ENCODE data around the gene PAOX.
A peak's percentile ranks its signal among the peaks of the same experiment; 100 is the strongest.

The PAOX gene

DNA sequence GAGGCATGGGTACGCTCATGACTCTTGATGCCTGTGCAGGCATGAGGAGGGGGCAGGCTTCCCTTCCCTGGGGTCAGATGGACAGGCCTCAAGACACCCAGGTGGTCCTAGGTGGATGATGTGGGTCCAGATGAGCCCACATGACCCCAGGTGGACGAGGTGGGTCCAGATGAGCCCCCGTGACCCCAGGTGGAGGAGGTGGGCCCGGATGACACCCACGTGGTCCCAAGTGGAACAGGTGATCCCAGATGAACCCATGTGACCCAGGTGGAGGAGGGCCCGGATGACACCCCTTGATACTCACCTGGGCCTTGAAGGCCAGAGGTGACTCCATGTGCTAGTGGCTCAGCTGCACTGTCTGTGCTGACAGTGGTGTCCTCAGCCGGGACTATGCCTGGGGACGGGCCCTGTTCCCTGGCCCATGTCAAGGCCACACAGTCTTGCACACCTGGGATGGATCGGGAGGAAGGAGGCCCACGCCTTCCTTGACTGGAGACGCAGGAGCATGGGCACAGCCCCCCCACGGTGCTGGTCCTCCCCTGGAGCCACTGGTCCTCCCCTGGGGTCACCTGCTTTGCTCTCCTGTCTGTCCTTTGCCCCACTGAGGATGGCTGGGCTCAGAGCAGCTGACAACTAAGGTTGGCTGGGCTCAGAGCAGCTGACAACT, 28.6 kb upstream of the PAOX start:
- no peak for DNase-seq (ENCODE audit: low spot score)

GRCh38 chr10:133350950-133351329, 28.1 kb upstream of the PAOX start:
- no peak for DNase-seq (ENCODE audit: low spot score)

- no peak for DNase-seq (ENCODE audit: low spot score)
Observed at GRCh38 chr10:133351408-133352318, 27.4 kb upstream of the PAOX start.

- DNase-seq (ENCODE audit: low spot score), result no peak
Observed at GRCh38 chr10:133353202-133353959, 25.7 kb upstream of the PAOX start.

- DNase-seq (ENCODE audit: low spot score), result no peak
Observed at GRCh38 chr10:133353988-133354605, 25.0 kb upstream of the PAOX start.

DNA sequence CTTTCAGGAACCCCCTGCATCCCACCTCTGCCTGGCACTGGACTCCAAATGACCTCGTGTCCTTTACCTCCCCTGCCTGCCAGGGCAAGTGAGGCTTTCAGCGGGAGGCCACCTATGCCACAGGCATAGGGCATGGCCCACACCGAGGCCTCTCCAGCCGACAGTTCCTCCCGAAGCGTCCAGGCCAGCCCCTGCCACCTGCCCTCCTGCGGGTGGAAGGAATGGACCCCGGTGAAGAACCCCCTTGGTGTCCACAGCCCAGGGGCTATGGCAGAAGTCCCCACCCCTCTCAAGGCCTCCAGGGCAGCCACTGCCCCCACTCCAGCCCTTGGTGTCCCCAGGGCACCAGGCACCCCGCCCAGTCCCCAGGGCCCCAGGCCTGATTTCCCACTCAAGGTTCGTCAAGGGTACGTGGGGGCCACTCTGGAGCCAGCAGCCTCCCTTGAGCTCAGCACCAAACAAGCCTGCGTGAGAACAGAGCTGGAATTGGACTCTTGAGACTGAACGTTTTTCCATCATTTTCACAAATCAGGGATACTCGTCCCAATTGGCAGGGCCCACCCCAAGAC, 24.3 kb upstream of the PAOX start:
- DNase-seq (ENCODE audit: low spot score), result no peak

DNA sequence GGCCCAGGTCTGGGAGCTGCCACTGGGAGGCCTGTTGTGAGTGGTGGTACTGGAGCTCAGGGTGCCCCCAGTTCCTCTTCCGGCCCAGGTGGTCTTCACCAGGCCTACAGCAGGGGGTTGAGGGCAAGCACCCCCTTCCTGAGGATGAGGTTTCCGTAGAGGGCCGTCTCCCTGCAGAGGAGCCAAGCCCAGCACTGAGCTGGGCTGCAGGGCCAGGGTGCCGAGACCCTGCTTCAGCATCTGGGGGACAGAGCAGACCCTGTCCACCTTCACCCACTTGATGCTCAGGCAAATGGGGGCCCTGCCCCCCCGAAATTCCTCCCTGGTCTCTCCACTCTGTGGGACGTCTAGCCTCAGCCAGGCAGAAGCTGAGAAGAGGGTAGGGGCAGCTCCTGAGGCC, 23.8 kb upstream of the PAOX start:
- no peak for DNase-seq (ENCODE audit: low spot score)

DNA sequence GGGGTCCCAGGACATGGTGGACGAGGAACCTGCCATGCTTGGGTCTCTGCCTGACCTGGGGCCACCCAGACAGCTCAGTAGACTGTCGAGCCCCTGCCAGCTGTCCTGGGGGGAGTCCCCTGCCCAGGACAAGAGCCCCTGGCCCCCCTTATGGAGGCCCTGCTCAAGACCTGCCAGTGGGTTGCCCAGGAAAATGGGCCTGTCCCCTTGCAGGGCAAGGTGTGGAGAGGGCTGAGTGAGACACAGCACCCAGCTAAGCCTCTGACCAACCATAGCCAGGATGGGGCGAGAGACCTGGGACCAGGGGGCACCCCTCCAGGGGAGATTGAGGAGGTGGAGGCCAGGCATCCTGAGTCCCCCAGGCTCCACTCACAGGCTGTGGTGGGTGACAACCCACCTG, 23.1 kb upstream of the PAOX start:
- no peak for DNase-seq (ENCODE audit: low spot score)

DNA sequence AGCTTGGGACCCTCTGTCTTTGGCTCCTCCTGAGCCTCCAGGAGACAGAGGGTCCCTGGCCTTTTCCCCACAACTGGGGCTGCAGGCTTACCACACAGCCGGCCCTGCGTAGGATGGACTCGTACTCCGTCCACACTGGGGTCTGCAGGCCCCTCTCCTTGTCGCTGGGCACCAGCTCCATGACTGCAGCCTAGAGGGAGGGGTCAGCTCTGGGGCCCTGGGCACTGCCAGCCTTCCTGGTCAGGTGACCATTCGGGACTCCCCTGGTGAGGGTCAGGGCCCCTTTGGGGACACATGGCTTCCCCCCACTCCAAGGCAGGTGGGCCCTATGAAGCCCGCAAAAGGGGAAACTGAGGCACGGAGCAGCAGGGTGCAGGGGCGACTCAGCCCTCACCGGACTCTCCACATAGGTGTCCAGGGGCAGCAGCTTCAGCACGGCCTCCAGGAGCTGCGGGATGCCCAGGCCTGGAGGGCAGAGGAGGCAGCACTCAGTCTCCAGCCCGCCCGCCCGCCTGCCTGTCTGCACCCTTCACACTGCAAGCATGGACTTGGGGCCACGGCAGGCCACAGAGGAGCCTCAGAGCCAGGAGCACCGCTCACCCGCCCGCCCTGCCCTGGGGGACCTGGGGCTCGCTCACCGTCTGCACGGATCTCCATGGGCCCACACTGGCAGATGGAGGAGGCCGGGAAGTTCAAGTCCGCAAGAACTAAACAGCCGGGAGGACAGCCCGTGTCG, 22.3 kb upstream of the PAOX start:
- DNase-seq (ENCODE audit: low spot score), result no peak

- DNase-seq (ENCODE audit: low spot score), result peak; percentile 30
Observed at GRCh38 chr10:133357285-133358161, 21.5 kb upstream of the PAOX start, which contains the start of gene FUOM. Gene FUOM (minus strand): TSS chr10:133358019. CDS start chr10:133358007, 12 bp downstream.

- DNase-seq (ENCODE audit: low spot score), result no peak
Observed at GRCh38 chr10:133358162-133358924, 20.7 kb upstream of the PAOX start.

DNA sequence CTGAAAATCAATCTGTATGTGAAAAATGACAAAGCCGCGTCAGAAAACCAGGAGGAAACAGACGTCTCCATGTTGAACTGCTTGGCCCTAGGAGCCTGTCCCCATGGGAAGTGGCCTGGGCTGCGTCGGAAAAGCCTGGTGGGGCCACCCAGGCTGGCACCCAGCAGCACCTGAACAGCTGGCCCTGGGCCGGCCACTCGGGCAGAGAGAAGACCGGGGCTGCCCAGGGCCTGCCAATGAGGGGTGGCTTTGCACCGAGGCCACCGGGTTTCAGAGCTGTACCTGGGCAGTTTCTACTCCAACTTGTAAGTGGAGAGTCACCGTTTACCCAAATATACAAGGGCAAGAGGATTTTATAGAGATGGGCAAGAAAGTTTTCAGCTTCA, 20.1 kb upstream of the PAOX start:
- DNase-seq (ENCODE audit: low spot score), result no peak

GRCh38 chr10:133359554-133359971, 19.5 kb upstream of the PAOX start:
- peak; percentile 56 for DNase-seq (ENCODE audit: low spot score)

DNA sequence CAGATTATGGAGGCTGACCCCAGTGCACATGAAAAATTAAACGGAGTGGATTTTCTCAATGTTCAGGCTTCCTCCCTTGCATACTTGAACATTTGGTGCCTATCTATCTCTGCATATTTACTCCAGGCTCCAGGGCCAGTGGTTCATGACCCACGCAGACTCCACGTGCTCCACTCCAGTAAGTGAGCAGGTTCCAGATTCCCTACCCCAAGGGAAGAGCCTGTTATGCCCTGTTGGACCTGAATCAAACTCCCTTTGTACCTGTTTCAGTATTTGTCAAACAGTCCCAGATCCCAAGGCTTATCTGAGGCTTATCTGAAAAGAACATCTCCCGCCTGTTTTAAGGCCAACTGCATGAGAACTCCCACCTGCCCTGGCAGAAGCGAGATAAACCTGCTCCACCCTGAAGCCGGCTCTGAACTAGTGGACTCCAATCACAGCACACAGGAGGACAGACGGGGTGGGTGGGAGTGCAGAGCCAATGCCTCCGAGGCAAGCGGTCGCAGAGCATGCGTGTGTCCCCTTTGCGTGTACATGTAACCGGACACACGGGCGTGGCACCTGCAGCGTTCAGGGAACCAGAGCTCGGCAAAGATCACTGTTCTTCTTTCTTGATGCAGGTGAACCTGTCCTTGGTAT, 19.0 kb upstream of the PAOX start:
- no peak for DNase-seq (ENCODE audit: low spot score)

- no peak for DNase-seq (ENCODE audit: low spot score)
Observed at GRCh38 chr10:133361227-133361626, 17.8 kb upstream of the PAOX start.

- no peak for DNase-seq (ENCODE audit: low spot score)
Observed at GRCh38 chr10:133361773-133362441, 17.2 kb upstream of the PAOX start.

DNA sequence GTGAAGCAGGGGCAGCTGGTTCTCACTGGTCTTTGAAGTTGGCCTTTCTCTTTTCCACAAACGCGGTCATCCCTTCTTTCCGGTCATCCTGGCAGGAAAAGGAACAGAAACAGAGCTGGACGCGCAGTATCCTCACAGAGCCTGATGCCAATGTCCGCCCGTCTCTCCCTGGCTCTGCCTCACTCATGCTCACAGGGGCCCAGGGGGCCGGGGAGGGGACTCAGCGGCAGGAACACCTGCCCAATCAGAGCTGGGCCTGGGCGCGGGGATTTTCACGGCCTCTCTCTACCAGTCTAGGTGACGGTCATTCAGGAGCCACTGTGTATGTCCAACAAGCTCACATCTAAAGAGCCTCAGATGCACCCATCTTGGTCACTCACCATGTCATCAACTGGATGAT, 16.2 kb upstream of the PAOX start:
- no peak for DNase-seq (ENCODE audit: low spot score)
